Stimulated activated CD8-positive, alpha-beta memory T cell treated with anti-CD3 and anti-CD28 coated beads, Interleukin-4, amount 100 ng/mL, for 24 hours (primary cell): ENCODE results near the gene PRDM16.

Experiments
- DNase-seq: peaks from one replicate; pipeline ENCODE4 v3.0.0-alpha.2; 2020; ENCODE audit warnings: low read depth

PRDM16 gene

DNA sequence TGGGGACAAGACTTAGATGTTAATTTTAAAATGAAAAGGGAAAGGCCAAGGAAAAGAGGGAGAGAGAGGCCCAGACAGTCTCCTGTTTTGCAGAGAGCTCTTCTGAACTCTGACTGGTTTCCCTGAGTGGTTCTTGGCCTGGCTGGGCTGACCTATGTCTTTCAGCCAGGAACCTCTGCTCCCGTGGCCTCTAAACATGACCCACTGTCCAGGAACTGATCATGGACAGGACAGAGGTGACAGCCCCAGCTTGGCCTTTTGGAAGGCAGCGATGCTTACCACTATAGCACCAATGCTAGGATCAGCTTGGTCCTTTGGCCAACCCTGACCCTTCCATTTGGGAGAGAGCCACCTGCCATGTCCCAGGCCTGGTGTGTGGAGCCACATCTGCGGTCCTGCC, 55.2 kb downstream of the PRDM16 start:
- no peak for DNase-seq

DNA sequence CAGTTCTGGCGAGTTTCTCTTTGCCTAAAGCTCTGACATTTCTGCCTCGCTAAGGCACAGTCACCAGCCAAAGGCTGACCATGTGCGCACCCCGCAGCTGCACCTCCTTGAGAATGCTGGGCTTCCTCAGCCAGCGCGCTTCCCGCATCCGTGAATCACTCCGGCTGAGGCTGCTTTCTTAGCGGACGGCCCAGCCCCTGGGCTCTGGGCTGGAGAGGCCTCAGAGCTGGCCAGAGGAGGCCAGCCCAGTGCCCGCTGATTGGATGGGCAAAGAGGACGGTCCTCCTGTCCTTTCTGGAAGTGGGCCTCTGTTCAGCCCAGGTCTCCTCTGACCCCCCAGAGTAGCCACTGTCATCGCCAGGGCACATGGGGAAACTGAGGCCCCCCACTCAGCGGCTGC, 56.1 kb downstream of the PRDM16 start:
- no peak for DNase-seq

DNA sequence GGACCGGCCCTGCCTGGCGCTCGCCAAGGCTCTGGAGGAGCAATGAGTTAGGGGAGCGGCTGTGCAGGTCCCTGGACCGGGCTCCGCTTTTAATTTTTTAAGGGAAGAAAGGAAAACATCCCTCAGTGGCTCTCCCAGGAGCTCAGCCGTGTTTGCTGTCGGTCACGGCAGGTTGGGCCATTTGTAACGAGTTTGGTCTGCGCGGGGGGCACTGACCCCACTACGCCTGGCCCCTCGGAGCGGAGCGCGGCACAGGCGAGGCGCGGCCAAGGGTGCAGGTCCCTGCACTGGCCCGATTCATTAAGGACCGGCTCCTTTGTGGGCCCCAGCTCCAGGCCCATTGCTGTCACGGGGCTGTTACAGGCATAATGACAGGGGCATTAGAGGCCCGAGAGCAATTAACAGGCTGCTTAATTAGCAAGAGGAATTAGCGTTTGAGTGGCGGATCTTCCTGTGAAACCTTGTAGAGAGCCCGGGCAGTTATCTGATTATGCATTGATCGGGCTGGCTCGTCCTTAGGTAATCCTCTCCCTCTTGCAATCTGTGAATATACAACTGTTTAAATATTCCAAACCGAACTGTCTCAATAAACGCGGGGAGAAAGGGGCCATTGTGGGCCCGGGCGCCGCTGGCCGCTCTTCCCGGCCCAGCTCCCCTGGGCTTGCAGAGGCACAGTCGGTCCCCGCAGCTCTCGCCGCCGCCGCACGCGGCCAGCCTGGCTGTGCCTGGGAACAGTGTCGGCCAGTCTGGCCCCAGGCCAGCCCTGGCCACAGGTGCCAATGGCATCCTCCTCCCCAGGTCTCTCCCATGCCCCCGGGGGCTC, 56.8 kb downstream of the PRDM16 start:
- DNase-seq: no peak

DNA sequence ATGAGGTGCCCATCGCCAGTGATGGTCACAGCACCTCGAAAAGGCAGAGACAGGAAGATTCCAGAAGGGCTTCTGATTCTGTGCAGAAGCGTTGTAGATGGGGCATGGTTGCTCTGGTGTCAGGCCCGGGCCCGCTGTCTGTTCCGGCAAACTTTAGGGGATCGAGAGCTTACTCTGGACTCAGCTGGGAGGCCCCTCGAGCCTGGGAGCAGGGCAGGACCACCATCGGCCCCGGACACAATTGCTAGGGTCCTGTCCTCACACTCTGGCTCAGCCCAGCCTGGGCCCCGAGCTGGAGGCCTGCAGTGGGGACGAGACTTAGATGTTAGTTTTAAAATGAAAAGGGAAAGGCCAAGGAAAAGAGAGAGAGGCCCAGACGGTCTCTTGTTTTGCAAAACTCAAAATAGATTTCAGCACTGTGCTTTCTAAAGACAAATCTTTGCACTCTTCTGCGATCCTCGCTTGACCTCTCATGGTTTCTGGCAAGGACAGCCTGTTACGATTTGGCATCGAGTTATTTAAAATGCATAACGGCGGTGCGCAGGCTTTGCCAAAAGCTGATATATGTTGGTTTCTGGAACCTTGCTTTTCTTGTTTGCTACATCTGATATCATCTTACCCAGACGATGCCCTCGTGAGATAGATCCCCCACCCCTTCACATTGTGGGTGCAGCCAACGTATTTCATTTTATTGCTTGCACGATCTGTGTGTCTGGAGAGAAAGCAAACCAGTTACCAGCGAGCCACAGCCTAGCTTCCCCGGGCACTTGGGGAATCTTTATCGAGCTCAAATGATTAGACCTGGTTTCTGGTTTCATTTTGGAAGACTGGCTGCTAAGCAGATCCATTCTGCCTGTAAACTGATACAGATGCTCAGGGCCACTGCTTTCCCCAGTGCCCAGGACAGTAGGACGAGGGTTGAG, 58.0 kb downstream of the PRDM16 start:
- no peak for DNase-seq

DNA sequence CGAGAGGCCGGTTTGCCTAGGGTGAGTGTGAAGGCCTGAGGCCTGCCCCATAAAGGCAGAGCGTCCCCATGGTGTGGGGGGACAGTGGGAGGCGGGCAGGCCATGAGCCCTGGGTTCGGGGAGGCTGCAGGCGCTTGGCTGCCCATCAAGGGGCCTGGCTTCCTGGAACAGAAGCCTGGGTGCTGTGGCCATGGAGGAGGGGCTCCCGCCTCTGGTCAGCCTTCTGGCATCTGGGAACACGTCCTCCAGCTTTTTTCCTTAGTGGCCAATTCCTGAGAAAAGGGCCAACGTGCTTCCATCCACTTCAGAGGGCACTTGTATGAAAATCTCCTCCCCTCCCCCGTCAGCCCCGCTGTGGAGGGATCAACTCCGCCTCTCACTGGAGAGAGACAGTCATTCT, 58.7 kb downstream of the PRDM16 start:
- DNase-seq: no peak

DNA sequence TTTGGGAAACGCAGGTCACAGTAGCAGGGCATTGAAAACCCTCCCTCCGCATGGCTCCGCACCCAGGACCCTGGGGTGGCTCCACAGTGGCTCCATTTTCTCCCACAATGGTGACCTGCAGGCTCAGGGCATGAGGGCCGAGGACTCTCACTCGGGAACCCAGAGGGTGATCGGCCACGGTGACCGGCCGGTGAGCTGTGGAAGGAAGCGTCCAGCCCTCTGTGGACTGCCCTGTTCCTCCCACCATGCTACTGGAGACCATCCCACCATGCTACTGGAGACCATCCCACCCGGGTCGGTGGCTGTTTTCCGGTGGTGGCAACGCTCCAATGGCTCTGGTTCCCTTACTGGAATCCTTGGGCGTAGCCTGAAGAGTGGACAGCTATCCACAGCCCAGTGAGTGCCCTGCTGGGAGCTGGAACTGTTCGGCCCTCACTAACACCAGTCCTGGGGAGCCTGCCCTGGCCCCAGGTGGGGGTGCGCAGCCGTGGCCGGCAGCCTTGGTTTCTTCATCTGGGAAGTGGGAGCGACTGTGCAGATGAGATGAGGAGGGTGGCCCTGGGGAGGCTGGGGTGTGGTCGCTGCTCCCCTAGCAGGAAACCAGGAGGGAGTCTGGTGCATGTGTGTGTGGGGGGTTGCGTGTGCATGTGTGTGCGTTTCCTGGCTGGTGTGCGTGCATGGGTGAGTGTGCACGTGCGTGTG, 59.6 kb downstream of the PRDM16 start:
- no peak for DNase-seq

DNA sequence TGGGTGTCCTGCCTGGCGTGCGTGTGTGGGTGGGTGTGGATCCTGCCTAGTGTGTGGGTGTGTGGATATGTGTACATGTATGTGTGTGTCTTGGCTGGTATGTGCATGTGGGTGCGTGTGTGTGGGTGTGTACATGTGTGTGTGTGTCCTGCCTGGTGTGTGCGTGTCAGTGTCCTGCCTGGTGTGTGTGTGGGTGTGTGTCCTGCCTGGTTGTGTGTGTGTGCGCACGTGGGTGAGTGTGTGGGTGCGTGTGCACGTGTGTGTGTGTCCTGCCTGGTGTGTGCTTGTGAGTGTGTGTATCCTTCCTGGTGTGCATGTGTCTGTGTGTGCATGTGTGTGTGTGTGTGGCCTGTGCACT, 60.1 kb downstream of the PRDM16 start:
- no peak for DNase-seq

DNA sequence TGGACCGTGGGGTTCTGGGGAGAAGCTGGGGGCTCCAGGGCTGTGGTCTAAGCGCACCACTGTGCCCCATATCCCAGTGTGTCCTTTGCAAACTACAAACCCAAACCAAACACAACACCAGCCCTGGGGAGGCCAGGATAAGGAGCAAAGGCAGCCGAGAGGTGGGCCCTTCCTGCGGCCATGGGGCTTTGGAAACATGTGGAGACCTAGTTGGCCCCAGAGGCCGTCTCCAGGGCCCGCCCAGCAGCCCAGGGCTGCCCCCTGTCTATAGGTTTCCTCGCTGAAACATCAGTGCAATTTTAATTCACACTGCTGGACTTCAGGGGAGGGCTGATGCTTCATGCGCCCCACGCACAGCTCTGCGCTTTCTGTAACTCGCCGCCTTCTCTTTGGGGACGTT, 61.3 kb downstream of the PRDM16 start:
- DNase-seq: no peak

DNA sequence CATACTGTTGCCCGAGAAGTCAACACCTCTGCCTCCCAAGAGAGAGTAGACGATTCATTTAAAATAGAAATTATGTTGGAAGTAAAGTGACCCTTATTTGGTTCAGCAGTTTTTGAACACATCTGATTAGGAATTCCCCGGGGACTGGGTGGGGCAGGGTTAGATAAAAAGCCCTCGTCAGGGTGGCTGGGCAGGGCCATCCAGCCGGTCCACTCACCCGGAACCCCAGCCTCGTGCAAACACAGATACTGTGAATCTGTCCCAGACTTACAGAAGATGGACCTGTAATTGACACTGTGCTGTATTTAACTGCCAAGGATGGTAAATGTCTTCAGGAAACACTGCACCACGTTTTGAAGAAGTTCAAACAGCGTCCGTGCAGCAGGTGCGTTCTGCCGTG, 63.7 kb downstream of the PRDM16 start:
- no peak for DNase-seq

DNA sequence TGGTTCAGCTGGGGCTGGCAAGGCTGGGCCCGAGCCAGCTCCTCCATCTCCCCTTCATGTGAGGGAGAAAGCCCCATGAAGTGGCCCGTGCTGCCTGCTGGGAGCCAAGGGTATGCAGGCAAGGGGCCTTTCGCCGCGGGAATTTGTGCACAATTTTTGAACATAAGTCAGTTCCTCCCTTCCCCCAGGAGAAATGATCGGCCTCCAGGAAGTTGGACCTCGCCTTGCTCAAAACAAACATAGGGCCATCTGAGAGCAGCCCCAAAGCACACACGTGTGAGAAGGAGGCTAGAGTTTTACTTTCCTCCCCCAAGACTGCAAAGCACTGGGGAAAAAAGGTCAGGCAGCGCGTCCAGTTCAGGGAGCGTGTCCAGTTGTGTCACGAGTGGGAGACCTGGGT, 64.7 kb downstream of the PRDM16 start:
- no peak for DNase-seq

DNA sequence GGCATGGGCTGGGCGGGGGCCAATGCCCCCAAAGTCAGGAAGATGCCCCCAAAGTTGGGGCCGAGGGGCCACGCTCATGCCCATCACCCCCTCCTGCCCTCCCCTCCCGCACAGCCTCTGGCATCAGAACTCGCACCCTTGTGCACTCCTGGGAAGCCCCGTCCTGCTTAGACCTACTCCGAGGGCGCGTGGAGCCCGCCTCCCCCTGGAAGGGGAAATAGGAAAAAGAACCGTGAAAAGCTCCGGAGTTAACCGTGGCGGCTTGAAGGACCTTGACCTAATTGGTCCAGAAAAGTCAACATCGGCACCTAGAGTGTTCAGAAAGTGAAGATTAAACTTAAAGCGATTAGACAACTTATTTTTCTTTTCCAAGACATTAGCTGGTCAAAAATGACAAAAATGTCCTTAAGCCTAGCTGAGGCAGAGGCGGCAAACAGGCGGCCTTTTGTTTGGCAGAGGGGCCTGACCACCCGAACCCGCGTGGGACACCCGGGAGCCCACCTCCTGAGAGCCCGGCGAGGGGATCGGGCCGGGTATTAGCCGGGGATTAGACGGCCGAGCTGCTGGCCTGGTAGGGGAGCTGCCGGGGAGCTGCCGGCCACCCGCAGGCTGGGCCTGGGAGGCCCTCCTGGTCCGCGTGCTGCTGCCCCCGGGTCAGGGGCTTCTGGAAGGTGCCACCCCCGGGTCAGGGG, 65.5 kb downstream of the PRDM16 start:
- no peak for DNase-seq

DNA sequence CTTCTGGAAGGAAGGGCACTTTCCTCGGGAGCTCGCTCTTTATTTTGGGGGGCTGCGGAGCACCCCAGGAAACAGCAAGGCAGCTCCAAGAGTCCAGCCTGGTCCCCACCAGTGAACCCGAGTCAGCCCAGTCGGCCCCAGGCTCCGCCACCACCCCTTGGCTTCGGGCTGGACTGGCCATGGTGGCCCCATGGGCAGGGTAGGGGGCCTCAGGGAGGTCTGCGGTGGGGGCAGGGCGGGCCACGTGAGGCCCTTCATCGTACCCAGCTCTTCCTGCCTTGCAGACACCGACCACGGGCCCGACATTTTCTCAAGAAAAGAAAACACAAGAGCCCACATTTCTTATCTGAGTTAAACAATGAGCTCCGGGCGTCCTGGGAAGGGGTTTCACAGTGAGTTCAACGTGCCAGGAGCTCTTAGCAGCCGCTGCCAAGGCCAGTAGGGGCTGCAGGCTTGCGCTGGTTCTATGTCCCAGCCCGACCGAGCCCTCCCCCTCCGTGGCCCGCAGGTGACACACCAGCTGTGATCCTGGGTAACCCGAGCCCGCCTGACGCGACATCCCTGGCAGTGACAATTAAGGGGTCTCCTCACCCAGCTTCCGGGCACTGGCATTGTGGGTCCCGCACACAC, 66.2 kb downstream of the PRDM16 start:
- DNase-seq: no peak

DNA sequence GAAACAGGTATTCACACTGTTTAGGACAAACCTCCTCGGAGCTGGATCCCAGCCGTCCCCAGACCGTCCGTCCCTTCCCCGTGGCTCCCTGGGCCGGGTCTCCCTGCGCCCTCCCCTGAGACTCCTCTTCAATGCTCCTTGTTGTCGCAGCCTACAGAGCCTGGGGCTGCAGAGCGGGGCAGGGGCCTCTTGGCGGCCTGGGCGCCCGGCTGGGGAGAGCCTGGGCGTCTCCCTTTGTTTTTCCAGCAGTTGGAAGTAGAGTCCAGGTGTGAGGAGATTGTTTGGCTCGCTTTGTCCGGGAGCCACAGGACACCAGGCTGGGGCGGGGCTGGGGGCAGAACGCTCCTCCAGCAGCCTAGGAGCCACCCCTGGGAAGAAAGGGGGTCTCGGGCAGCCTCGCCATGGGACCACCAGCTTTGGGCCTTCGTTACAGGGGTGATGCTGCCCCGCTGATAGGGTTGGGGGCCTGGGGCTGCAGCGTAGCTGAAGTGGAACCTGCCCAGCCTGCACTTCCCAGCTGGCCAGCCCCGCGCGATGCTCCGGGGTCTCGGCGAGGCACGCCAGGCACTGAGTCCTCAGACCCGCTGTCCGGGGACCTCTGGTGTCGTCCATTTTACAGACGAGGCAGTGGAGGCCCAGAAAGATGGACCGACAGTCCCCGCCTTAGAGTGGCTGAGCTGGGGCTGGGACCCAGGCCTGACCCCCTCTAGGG, 66.9 kb downstream of the PRDM16 start:
- no peak for DNase-seq

DNA sequence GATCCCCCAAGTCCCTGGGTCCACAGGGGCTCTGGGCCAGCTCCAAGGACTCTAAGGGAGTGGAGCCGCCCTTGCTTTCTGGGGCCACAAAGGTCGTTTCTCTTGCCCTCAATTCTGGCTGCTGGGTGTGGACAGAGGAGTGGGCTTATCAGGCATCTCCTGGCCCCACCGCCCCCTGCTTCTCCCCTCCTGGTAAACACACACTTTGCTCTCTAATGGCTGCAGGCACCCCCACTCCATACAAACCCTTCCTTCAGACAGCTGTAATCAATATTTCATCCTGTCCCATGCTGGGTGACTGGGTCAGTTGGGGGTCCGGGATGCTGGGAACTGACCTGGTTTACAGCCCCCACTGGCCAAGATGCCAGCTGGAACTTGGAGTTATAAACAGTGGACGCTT, 67.5 kb downstream of the PRDM16 start:
- DNase-seq: no peak

DNA sequence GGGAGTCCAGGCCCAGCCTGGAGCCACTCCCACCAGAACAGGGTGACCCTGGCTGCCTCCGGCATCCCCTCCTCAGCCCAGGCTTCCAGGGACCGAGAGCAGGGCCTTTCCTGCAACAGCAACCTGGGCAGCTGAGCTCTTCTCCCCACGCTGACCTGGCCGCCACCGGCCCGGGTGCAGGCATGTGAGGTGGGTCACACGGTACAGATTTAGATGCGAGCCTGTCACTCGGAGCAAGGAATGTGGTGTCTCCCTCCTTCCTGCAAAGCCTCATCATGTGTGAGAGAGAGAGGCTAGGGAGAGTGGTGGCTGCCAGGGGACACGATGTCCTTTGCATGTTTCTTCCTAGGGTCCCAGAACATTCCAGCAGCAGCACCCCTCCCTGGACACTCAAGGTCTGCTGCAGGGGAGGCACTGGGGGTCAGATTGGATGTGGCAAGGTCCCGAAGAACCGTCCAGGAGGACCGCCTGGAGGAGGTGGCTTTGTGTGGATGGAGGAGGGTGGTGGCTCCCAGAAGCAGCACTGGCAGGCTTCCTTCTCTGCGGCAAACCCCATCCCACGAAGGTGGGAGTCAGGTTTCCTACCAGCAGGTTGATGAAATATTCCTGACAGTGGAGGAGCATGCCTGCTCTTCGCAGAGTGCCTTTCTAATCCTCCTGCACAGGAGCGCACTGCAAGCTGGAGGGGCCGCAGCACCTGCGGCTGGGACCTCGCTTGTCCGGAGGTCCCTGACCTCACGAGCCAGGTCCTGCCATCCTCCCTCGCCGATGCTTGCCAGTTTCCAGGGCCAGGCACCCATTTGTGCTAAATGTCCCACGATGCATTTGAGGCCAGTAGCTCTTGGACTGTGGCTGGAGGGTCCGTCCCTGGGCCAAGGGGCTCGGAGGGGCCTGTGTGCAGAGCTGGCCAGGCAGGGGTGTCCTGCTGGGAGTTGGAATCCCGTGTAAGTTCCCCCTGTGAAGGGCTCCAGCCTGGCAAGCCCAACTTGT, 68.4 kb downstream of the PRDM16 start:
- DNase-seq: no peak

DNA sequence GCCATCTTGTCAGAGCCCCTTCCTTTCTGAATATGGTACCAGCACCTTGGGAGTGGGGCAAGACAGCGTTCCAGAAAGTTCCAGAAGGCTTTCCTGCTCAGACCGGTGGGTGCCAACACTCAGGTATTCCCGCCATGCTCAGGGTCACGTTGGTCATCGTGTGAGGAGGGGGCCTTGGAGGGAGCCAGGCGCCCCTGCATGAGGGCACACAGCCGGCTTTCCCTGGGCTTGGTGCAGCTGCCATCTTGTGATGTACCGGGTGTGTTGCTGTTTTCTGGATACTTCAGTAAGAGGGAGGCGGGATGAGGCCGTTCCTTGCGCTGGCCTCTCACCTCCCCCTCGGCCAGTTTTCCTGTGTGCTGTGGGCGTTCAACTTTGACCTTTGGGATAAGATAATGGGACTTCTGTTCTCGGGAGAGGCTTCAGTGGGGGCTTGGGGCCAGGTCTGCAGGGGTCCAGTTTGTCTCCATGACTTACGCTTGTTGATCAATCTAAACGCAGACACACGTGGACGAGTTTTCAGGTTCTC, 69.7 kb downstream of the PRDM16 start:
- no peak for DNase-seq

DNA sequence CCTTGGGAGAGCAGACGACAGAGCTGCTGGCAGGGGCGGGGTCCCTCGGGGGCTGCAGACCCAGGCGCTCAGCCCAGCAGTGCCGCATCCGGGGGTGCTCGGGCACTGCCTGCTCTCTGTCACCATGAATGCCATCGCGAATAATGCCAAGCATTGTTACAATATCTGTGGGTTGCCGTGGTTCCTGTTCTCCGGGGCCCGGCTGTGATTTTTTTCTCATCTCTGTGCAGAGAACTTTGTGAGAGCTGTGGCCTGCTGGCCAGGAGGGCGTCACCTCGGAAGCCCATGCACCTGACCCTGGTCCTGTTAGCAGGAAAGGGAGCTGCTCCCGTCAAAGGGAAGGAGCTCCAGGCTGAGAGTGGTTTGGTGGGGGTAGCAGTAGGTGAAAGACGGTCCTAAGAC, 70.4 kb downstream of the PRDM16 start:
- DNase-seq: no peak

DNA sequence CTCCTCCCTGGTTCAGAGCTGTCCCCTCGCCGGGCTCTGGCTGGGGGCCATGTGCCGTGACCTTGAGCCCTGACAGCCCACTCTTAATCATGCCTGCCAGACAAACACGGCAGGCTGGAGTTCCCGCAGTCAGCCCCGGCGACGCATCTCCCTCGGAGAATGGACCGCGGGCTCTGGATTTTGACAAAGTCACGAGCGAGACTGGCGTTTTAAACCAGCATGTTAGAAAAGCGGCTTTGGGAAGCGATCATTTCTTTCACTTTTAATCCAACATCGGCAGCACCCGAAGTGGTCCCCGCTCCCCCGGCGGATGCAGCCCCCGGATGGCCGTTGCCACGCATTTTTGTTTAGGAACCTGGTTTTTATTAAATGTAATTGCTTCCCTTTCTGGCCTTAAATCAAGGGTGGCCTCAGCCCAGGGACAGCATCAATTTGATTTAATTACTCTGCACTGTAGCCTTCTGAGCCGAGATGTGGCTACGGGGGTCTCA, 70.9 kb downstream of the PRDM16 start:
- no peak for DNase-seq

DNA sequence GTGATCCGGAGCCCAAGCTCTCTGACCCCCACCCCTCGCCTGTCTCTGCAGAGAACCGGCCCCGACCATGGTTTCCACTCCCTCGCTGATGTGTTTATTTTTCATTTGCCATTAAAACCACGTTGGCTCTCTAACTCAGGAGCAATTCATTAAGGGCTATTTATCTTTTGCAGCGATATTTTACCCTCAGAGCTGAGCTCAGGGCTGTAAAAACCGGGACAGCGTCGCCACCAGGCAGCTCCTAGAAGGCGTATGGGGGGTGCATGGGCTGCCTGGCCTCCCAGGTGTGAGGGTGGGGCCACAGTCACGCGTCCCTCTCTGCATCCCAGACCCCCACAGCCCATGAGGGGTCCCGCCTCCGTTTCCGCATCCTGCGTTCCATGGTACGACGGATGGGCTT, 71.4 kb downstream of the PRDM16 start:
- DNase-seq: no peak
